DMS114 treated with DMSO at 0.1 percent for 48 hours (cell line): ENCODE data around the gene ATF2.
A peak's percentile ranks its signal among the peaks of the same experiment; 100 is the strongest.

Experiments
- DNase-seq: peaks from one replicate; lab custom pipeline; 2025; ENCODE audit not compliant: unreplicated experiment; lab: John Stamatoyannopoulos, UW

ATF2 gene

GRCh38 chr2:175167792-175168563, at the start of gene ATF2:
ATF2 (minus strand) TSS chr2:175168203; CDS start chr2:175136443, 31,760 bp downstream.
- peak; percentile 92 for DNase-seq

- DNase-seq = no peak
Measured at GRCh38 chr2:175207741-175208438, 39.9 kb upstream of the ATF2 start.

GRCh38 chr2:175206866-175207265, 38.9 kb upstream of the ATF2 start:
- DNase-seq = no peak

DNA sequence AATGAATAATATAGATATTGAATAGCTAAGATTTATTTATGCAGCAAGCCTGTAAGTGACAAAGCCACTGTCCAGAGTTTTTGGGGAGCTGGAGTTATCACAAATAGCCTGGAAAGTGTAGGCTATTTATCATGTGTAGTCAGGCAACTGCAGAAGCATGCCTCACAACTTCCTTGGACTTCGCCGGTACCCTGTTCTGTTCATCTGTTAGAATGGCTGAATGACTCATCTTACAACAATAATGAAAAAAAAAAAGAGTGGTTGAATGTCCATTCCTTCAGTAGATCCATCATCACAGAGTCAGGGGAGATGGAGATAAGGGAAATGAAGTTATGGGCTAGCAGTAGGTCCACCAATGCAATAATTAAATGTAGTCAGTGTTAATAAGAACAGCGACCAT, 37.5 kb upstream of the ATF2 start:
- DNase-seq = no peak

DNA sequence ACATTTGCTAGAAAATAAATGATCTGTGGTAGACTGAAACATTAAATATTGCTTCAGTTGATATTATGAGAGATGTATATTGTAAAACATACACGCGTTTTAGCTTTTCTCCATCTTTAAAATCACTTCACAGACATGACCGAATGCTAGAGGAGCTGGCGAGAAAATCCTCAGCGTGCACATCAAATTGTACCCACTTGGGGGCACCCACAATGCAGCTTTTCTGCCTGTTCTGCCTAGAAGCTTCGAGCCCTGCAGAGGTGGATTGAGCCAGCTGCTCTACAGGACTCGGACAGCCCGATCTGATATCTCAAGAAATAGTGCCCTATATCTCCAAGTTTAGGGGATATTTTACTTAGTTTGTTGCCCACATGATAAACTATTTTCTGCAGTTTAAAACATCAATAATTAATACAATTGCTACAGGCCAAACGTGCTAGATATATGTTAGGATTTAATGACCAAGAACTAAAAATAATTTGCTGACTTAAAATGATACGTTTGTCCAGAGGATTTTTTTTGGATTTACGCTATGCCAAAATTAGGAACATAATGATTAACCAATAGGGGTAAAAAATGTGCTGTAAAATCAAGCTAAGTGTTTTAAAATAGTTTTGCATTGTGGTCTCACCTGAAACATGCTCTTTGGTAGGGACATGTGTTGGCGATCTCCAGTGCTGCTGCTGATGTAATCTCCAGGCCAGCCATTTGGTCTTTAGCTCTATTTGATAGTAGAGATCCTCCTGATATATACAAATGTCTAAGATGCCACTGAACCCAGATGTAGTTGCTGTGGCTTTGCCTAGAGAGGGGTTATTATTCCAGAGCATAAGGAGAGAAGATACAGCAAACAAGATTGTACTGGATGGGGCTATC, 35.9 kb upstream of the ATF2 start:
- DNase-seq = peak; percentile 48

DNA sequence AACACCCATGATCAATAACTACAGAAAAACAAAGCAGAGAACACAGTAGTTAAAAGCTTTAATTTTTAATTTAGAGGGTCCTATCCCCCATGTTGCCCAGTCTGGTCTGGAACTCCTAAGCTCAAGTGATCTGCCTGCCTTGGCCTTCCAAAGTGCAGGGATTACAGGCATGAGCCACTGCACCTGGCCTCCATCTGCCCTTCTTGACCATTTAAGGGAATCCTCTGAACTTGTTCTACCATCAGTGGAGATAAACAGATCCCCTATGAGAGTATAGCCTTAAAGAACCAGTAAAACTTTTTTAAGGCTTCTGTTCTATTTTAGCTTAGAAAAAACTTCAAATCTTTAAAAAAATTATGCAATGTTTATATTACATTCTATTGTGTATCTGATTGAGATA, 27.0 kb upstream of the ATF2 start:
- no peak for DNase-seq

- no peak for DNase-seq
Measured at GRCh38 chr2:175188761-175189160, 20.8 kb upstream of the ATF2 start.

- DNase-seq = no peak
Measured at GRCh38 chr2:175187378-175187777, 19.4 kb upstream of the ATF2 start.

DNA sequence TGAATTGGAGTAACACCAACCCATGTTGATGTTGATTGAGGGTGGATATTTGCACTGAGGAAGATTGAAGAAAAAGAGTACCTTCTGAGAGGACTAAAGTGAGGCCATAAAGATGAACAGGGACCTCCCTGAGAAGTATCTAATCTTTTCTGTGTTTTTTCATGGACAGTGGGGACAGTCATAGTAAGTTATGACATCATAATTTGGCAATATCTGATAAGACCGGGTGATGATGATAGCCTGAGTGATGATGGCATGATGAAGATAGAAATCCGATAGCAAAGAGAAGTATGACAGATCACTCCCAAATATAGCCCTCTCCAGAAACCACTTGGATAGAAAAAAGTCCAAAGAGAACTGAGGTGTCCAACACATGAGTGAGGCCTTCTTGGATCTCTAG, 15.7 kb upstream of the ATF2 start:
- DNase-seq = no peak

DNA sequence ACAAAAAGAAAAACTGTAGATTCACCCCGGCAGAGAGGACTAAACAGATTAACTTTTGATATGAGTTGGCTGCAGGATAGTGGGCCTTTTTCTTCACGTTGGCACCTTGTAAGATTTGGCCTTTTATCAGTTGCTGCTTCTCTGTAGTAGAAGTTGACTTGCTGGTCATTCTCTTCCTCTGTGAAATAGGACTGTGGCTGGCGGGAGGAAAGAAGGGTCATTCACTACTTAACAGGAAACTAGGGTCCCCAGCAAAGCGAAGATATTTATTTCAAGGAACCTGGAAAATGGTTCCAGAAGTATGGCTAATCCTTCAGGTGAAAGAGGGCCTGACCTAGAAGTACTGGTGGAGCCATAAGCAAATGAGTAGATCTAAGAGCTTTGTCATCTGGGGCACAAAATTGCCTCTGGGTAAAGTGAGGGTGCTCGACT, 13.9 kb upstream of the ATF2 start:
- DNase-seq = no peak

DNA sequence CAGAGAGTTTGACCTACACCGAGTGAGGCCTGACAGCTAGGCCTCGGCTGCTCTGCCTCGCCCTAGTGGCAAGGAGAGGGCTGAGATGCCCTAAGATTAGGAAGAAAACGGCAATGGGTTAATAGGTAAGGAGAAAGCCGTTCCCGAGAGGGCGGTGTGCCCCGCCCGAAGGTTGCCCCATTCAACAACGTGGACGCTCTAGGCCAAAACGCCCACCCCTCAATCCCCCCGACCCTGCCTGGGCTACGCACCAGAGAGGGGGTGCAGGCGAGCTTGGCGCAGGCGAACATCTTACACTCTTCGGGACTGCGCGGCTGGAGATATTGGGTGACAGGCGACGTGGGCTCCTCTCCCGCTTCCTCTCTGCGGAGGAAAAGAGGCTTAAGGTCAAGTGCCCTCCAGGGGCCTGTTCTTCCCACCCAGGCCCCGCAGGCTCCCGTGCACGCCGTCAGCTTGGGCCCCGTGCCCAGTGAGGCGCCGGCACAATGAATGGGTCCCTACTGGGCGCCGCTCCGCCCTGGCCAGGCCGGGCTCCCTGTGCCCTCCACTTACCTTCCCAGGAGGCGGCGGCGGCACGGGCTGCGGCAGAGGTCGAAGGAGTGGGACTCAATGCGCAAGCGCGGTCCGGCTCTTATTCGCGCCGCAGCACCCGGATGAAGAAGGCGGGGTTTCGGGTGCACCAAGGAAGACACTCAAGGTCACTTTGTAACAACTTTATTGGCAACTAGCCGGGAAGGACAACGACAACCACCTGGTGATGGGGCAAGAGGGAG, 13.3 kb upstream of the ATF2 start, which contains the start of gene ATP5MC3:
Gene ATP5MC3 (minus strand): TSS at position 607 of the 773 bp plus-strand sequence. CDS start 317 bp downstream, at position 290.
- peak; percentile 72 for DNase-seq

DNA sequence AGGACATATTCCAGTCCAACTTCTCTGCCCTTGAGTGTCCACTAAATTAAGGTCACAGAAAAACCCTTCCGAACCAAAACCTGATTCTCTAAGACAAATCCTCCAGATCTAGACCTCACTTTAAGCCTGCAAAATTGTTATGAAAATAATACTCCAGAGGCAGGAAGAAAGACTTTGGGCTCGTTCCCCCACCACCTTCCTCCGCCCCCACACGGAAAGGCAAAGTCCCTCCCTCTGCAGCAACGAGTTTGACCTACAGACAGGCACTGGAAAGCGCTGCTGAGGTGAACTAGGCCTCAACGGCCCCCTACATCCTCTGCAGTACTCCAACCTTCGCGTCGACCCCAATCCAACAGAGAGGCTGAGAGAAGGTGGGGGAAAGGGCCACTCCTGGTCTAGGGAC, 12.7 kb upstream of the ATF2 start:
- DNase-seq = no peak

- no peak for DNase-seq
Measured at GRCh38 chr2:175176624-175177023, 8.6 kb upstream of the ATF2 start.

DNA sequence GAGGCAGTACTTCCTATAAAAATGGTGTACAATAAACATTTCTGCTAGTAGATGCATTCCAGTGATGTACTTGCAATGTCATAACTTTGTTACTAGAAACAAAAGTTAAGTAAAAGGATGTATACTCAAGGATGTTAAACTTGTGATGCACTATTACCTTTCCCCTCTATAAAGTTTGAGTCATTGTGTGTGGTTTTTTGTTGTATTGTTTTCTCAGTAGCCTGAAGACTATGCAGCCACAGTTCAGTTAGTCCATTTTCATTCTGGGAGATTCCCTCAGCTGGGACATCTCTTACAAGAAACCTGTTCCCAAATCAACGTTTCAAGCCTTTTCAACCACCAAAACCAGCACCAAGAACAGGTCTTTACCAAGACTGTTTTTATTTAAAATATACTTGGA, 7.9 kb upstream of the ATF2 start:
- DNase-seq = no peak

GRCh38 chr2:175175320-175175719, 7.3 kb upstream of the ATF2 start:
- DNase-seq = no peak

DNA sequence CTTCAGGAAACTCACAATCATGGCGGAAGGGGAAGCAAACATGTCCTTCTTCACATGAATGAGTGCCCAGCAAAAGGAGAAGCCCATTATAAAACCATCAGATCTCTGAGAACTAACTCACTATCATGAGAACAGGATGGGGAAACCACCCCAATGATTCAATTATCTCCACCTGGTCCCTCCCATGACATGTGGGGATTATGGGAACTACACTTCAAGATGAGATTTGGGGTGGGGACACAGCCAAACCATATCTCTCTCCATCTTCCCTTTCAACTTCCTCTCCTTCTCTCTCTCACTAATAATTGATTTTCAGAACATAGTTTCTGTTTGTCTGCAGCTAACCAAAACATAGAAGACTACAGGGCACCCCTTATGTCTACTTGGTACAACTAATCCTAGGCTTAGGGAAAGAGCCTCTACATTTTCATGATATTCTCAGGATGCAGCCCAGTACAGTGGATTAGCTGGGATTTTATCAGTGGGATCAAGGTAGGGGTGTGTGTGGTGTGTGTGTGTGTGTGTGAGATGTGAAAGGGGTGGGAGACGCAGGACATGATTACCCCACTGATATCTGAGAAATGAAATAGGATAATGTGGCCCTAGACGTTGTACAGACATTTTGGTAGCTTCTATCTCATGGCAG, 2.8 kb upstream of the ATF2 start:
- DNase-seq = no peak

DNA sequence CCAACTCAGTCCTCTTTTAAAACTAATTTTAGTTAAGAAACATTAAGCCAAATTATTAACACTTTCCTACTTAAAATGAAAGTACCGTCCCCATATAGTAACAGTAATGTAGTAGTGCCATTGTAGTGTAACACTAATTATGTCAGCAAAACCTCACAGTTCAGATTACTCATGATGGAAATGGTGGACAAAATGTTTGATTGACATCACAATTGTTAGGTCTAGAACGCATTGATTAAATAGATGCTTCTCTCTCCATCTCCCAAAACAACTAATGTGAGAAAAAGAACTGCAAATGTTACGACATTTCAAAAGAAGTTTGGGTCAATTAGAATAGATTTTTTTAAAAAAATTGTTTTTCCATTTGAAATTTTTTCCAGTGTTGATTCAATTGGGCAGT, 1.2 kb upstream of the ATF2 start:
- no peak for DNase-seq

DNA sequence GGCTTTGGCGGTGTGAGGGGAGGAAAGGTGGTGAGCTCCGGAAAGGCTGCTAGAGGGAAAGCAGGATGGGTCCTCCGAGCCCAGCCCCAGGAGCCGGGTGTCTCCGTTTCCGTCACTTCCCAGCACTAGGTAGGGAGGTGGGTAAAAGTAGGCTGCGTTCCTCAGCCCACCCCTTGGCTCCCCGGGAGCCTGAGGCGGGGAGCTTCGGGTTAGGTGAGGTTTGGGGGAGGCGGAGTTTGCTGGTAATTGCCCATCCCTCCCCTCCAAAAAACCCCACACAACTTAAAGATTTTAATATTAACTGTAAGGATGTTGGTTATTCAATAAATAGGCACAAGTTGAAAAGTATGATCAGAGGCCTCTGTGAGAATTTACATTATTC, 552 bp upstream of the ATF2 start:
- no peak for DNase-seq

DNA sequence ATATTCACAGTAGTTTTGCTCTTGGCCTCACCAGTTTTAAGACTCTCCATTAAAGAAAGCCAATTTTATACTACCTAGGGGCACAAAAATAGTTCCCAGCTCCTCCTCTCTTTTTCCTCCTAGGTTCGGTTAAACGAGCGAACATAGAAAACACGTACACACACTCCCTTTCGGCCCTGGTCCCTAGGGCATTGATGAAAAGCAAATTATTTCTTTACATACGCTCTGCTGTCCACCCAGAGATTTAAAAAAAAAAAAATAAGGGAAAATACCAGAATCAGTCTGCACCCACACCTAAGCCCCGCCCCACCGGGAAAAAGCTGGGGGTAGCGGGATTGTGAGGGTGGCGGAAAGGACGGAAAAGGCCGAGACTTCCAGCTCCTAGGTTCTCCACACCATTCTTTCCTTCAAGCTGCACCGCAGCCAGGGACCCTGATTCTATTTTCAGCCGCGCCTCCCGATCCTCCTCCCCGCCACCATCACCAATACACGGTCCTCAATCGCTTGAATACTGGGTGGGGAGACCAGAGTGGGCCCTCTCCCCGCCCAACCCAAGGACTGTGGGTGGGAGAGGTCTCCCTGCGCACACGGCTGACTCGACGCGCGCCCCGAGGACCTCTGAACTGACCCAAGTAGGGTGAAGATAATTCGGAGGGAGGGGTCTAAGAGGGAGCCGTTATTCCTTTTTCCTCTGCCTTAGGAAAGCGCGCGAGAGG, 769 bp downstream of the ATF2 start:
- DNase-seq = no peak
